HG02943 (cell line): ENCODE measurements around the gene PFKFB4.
"Not testable (repeated sequence)": the region's sequence is repeated elsewhere in the genome, so short reads cannot be mapped to it uniquely, and the experiment has no call there.

ENCODE experiments used
- ATAC-seq: cut with Tn5 transposase; IDR thresholded peaks from one replicate; pipeline ENCODE4 v1.9.1; 2021; ENCODE audit warnings: mild to moderate bottlenecking, low read depth, moderate library complexity; ENCODE audit not compliant: unreplicated experiment

PFKFB4 gene

DNA sequence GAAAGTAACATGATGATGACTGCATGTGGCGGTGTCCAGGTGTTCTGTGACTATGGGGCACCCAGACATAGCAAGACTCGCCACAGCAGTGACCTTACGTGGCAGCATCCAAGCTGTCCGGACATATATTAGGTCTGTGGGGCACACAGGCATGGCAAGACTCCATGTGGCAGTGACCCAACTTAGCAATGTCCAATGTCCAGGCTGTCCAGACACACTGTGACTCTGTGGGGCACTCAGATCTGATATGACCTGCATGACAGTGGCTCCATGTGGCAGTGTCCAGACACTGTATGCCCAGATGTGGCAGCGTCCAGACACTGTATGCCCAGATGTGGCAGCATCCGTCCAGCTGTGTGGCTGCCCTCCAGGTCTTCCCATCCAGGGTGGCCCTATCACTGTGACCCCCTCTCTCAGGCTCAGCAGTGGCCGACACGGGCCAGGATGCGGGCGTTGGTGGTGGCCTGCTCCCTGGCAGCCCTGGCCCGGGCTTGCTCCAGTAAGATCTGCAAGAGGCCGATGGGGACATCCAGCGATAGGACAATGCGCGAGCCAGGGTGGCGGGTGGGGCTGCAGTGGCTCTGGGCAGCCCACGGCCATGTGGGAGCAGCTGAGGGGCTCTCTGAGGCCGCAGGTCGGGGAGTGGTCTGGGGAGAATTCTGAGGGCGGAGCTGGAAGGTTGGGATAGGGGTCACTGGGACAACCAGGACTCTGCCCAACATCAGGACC is 5.9 kb upstream of the PFKFB4 start:
- no peak for ATAC-seq

- ATAC-seq, result no peak
Measured at GRCh38 chr3:48561045-48561736, 4.6 kb upstream of the PFKFB4 start.

GRCh38 chr3:48560648-48561018 is 4.0 kb upstream of the PFKFB4 start:
- ATAC-seq, result no peak

DNA sequence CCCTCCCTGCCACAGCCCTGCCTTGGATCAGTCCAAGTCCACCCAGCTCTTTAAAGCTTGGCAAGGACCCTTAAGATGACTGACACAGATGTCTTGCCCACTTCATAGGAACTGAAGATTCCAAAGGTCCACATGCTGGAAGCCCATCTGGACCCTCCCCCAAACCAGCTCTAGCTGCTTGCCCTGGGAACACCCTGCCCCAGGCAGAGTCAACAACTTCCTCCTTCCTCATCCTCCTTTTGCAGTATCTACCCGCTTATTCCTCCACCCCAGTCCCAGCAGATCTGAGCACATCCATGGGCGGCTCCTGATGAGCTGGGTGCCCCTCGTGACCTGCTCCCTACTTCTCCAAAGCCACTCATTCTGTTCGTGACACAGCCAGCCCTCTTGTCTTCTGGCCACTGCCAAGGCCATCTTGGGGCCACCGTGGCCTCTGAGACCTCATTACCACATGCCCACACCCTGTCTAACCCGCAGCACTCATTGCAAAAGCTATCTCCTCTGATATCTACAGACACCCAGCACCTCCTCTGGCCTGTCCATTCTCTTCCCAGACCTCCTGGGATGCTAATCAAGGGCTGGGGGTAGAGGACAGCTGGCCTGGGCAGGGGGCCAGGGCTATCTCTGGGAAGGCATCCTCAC is 2.0 kb upstream of the PFKFB4 start:
- ATAC-seq, result no peak

DNA sequence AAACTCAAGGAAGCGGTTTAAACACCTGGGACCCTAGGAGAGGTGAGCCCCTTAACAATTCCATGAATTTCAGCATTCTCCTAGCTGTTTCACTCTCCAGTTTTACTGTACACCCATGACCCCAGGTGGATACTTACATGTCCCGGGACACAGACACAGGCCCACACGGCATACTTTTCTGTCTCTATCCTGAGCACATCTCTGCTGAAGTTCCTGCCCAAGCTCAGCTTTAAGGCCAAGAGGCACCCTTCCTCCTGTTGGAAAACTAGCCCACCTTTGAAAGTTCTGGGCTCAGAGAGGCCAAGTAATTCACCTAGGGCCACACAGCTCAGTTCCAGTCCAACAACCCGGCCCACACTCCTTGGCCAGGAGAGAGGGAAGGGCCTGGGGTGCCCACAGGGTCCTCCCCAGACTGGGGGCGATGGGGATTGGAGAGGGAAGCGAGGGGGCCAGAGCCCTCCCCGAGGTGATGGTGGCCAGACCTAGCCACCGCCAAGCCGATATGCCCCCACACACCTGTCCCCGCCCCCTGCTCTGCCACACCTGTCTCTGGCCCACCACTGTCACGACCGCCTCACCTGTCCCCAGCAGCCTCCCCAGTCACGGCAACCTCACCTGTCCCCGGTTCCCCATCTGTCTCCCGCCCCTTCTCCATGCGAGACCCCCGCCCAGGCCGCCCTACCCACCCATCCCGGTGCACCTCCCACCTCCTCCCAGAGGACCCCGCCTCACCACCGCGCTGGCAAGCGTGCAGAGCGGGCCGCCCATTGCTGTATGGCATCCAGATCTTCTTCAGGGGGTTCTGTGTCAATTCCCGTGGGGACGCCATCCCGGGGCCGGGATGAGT is 431 bp downstream of the PFKFB4 start:
- ATAC-seq, result no peak

- ATAC-seq, result no peak
Measured at GRCh38 chr3:48555231-48555948, 1.2 kb downstream of the PFKFB4 start.

DNA sequence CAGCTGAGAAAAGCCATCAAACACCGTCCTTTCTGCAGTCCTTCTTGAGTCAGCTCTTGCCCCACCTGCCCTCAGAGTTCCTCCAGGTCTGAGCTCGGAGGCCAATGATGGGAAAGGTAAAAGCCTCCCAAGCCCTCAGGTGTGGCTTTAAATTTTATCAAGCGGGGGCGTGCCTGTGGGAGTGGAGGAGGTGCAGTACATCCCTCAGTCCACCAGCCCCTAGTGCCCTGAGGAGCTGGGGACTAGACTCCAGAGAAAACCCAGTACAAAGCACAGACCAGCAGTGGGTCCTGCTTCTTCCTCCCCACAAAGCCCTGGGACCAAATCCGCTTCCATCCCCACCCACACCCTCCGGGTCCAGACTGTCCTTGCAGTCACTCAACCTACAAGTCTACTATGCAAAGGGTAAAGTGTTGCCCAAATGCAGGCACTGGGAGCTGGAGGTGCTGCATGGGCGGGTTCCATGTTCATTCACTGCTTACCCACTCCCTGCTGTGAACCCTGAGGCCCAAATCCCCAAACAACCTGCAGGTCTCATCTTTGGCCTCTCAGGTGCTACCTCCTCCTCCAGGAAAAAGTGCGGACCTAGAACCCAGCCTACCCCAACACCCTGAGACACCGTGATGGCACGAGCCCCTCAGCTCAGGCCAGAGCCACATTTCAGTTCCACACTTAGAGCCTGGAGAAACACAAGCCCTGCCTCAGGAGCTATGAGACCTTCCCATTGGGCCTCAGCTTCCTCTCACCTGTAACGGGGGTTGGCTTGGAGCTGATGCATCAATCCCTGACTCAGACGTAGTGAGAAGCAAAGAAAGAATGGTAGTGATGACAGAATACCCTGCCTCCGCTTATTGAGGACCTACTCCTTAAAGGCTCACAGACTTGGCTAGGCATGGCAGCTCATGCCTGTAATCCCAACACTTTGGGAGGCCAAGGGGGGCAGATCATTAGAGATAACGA is 2.4 kb downstream of the PFKFB4 start:
- no peak for ATAC-seq

DNA sequence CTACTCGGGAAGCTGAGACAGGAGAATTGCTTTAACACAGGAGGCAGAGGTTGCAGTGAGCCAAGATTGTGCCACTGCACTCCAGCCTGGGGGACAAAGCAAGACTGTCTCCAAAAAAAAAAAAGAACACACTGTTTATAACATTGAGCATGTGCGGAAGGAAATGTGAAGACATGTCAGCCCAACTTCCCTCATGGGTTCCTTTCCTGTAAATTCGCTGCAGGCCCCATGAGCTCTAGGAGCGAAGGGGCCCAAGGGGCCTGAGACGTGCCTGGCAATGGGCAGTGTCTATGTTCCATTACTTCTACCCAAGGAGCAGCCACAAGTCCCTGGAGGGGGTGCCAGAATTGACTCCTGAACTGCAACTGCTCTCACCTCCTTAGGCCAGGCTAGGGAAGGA is 3.2 kb downstream of the PFKFB4 start:
- ATAC-seq, result no peak

- no peak for ATAC-seq
Measured at GRCh38 chr3:48552111-48552951, 4.3 kb downstream of the PFKFB4 start.

- not testable (repeated sequence) for ATAC-seq
Measured at GRCh38 chr3:48551651-48552050, 5.0 kb downstream of the PFKFB4 start.

DNA sequence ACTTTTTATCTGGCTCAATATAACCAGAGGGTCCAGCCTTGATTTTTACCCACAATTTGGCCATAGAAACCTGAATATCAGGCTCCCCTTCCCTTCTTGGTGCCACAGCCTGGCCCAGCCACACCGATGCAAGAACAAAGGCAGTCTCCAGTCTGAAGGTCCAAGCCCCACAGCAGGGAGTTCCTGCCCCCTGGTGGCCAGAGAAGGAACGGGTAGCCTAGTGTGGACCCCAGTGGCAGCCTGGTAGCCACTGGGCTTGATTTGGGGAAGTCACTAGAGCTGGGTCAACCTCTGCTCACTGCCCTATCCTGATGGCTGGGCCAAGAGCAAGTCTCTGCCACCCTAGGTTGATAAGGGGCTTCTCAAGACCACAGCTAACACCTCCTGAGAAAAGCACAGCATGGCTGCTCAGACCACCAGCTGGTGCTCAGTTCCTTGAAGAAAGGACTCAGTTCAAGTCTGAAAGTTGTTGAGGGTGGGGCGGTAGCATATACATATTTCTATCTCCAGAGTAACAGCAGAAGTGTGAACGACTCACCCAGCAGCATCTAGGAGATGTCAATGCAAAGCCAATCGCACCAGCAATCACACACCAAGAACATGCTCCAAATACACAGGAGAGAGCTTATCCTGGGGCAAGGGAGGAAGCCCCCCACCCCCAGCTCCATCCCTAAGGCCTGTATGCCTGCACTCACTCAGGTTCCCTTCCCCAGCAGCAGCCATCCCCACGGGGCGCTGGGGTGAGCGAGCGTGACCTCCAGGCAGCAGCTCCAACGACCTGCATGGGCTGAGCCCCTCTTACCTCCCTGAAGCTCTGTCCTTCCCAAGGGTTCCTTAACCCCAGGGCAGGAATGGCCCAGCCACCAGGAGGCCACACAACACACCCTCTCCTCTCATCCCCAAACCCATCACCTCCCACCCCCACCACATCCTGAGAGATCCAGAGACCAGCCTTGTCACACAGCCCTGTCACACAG is 7.6 kb downstream of the PFKFB4 start:
- ATAC-seq, result no peak

DNA sequence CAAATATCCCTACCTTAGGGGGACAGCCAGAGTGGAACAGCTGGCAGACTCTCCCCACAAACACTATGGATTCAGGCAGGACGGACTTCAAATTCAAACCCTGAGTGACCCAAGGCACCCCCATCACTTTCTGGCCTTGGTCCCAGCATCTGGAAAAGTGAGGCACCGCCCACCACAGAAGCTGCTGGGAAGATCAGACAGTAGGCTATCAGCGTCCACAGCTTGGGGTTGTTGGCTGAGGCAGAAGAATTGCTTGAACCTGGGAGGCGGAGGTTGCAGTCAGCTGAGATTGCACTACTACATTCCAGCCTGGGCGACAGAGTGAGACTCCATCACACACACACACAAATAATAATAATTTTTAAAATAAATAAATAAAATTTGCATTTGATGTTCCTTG is 8.5 kb downstream of the PFKFB4 start:
- ATAC-seq, result no peak

DNA sequence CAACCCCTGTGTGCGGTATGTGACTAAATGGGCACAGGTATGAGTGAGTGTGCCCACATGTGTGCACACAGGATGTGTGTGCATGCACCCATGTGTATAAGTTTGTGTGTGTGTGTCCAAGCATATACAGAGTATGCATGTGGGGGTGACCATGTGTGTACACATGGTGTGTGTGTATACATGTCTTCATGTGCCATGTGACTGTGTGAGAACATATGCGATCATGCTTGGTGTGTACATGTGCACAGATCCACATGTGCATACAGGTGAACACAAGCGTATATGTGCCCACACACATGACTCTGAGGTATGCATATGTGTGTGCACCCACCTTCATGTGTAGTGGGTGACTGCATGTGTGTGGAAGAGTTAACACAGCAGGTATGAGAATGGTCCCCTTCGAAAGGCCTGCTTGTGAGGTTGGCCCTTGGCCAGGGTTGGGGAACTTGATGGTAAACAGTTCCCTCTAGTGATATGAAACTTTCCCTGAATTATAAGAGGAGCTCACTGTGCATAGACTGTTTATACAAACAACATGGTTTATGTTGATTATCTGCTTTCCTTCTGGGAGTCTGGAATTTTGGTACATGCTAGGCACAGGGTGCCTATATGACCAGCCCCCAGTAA is 10.3 kb downstream of the PFKFB4 start:
- ATAC-seq, result no peak

DNA sequence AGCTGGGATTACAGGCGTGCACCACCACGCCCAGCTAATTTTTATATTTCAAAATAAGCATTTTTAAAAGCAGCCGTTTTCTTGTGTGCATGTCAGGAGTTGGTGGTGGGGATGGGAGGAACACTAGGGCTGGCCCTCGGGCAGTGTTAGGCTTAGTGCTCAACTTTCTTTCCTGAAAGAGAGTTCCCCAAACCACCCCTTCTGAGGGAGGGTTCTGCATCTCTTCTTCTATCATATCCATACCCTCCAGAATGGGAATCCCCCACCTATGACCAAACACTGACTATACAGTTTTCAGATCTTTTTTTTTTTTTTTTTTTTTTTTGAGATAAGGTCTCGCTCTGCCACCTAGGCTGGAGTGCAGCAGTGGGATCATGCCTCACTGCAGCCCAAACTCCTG is 12.5 kb downstream of the PFKFB4 start:
- ATAC-seq, result no peak

GRCh38 chr3:48543271-48543866 is 13.2 kb downstream of the PFKFB4 start:
- no peak for ATAC-seq

- ATAC-seq, result no peak
Measured at GRCh38 chr3:48538451-48538850, 18.2 kb downstream of the PFKFB4 start.
